ENCODE results near the gene KIR3DL2.

GRCh38 chr19:54903303-54903702 is 53.1 kb downstream of the KIR3DL2 start:
- no peak for TF ChIP-seq CTCF (IDR thresholded peaks at IDR 0.05; ENCODE audit: low read length)
- TF ChIP-seq EZH2phosphoT487 (IDR thresholded peaks at IDR 0.05; ENCODE audit: low read length), result no peak

Data from MM.1S (cell line).